Neural progenitor cell (in vitro differentiated cells): ENCODE results near the gene DOK3.

Source experiments
- CTCF ChIP-seq: fragments of 200-600 bp; sonication (generic); IDR thresholded peaks from 2 replicates; pipeline ENCODE4 v1.5.1; 2017; ENCODE audit warnings: antibody characterized with exemption, mild to moderate bottlenecking
- EZH2 ChIP-seq: fragments of 200-600 bp; sonication (generic); IDR thresholded peaks from 2 replicates; pipeline ENCODE4 v1.6.1; 2017; ENCODE audit warnings: antibody characterized with exemption, mild to moderate bottlenecking, moderate library complexity

- TF ChIP-seq CTCF: no peak
- no peak for TF ChIP-seq EZH2
Measured at GRCh38 chr5:177496727-177497291, 12.8 kb downstream of the DOK3 start.
